GM19239 (cell line): ENCODE results near the gene DGUOK.
"Not testable (repeated sequence)": the region's sequence is repeated elsewhere in the genome, so short reads cannot be mapped to it uniquely, and the experiment has no call there.

Source experiments
- DNase-seq: peaks from one replicate; pipeline ENCODE4 v3.0.0; 2011; ENCODE audit warnings: low spot score; ENCODE audit not compliant: insufficient read length
- FAIRE-seq: peaks from 2 replicates; lab custom pipeline; 2011; peaks lifted over from hg19 to GRCh38; lab: Jason Lieb, UNC

The DGUOK gene

GRCh38 chr2:73897934-73898333, 28.7 kb upstream of the DGUOK start:
- DNase-seq: no peak
- no peak for FAIRE-seq

- FAIRE-seq: no peak
These were observed 26.8 kb upstream of the DGUOK start for GRCh38 chr2:73899801-73900336.

GRCh38 chr2:73901143-73901542, 25.5 kb upstream of the DGUOK start:
- no peak for DNase-seq
- no peak for FAIRE-seq

More at GRCh38 chr2:73899801-73900336, 26.8 kb upstream of the DGUOK start:
- DNase-seq: no peak

- FAIRE-seq: no peak
- DNase-seq: no peak
These were observed 24.4 kb upstream of the DGUOK start for GRCh38 chr2:73902284-73902683.

- FAIRE-seq: no peak
- DNase-seq: no peak
These were observed 23.4 kb upstream of the DGUOK start for GRCh38 chr2:73903313-73903712.

GRCh38 chr2:73903949-73904613, 22.6 kb upstream of the DGUOK start:
- not testable (repeated sequence) for FAIRE-seq, DNase-seq

GRCh38 chr2:73904952-73905351, 21.7 kb upstream of the DGUOK start:
- DNase-seq: no peak
- FAIRE-seq: no peak

GRCh38 chr2:73906847-73907505, 19.7 kb upstream of the DGUOK start:
- FAIRE-seq (no peak), DNase-seq (no peak)

- FAIRE-seq (peak; percentile 68), DNase-seq (peak; percentile 42)
These were observed 18.7 kb upstream of the DGUOK start for GRCh38 chr2:73907840-73908452.

GRCh38 chr2:73908689-73909652, 17.7 kb upstream of the DGUOK start:
- FAIRE-seq (no peak), DNase-seq (no peak)

- DNase-seq (no peak), FAIRE-seq (no peak)
These were observed 15.7 kb upstream of the DGUOK start for GRCh38 chr2:73910873-73911547.

GRCh38 chr2:73911548-73912208, 15.0 kb upstream of the DGUOK start:
- FAIRE-seq: no peak

GRCh38 chr2:73913414-73914054, 13.1 kb upstream of the DGUOK start:
- DNase-seq (no peak), FAIRE-seq (no peak)

More at GRCh38 chr2:73911548-73912208, 15.0 kb upstream of the DGUOK start:
- DNase-seq: no peak

- FAIRE-seq: no peak
- DNase-seq: no peak
These were observed 12.0 kb upstream of the DGUOK start for GRCh38 chr2:73914667-73915066.

- DNase-seq: no peak
- FAIRE-seq: no peak
These were observed 11.2 kb upstream of the DGUOK start for GRCh38 chr2:73915437-73915993.

GRCh38 chr2:73916666-73917065, 10.0 kb upstream of the DGUOK start:
- no peak for FAIRE-seq
- DNase-seq: no peak

- FAIRE-seq: no peak
- no peak for DNase-seq
These were observed 9.4 kb upstream of the DGUOK start for GRCh38 chr2:73917296-73917695.

GRCh38 chr2:73917696-73918207, 8.9 kb upstream of the DGUOK start:
- DNase-seq (no peak), FAIRE-seq (no peak)
